ENCODE data around the gene TRIM9. TPM values are rescaled to one million over a fixed set of nuclear protein-coding genes. Genes with fewer than 3 reads are reported as not detected.
A peak's percentile ranks its signal among the peaks of the same experiment; 100 is the strongest.
"Not testable (repeated sequence)": the region's sequence is repeated elsewhere in the genome, so short reads cannot be mapped to it uniquely, and the experiment has no call there.

Gene TRIM9
- total RNA-seq, 2 experiments from 2014 or later = 1.7 to 2.3 TPM

DNA sequence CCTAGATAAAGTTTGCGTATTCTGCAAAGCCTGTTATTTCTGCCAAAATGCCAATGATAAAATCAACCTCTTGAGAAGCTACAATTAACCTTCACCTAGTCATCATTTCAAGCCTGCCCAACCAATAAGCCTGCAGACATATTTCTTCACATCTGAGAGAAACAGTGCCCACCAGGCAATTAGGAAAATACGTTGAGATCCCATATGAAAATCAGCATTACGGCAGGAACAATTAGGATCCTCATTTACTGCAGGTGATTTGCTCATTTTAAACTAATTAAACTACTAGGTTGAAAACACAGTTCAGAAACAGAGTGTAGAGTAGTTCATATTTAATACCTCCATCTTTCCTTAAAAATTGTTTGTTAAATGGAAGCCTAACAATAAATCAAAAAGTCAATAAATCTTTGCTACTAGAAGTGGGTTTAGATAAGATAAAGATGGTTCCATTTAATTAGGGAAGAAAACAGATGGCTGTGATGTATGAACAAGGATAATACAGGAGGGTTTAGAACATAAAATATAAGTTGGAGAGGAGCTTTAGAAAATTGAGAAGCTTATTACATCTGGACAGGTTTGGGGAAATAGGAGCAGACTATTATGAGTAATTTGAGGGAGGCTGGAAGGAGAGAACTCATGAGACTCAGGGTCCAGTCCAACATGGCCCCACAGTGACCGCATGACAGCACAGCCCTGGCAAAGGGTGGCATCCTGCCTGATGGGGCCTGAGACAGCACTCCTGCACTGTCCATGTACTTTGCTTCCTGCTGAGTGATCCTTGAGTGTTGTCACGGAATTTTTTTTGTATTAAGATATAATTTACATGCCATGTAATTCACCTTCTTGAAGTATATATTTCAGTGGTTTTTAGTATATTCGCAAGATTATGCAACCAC is 123.8 kb downstream of the TRIM9 start:
- POLR2A ChIA-PET = no interaction called here
- Mint-ChIP-seq H3K4me3 (no peak overlapping the region), H3K36me3 (no peaks in the 10 kb centered on the region), H3K27me3 (peaks cover 5% of the 10 kb centered on the region), H3K9me3 (no peaks in the 10 kb centered on the region), H3K4me1 (no peaks in the 10 kb centered on the region), H3K27ac (no peak overlapping the region)
- ATAC-seq (ENCODE audit: low read depth) = no peak
- no peak for DNase-seq

DNA sequence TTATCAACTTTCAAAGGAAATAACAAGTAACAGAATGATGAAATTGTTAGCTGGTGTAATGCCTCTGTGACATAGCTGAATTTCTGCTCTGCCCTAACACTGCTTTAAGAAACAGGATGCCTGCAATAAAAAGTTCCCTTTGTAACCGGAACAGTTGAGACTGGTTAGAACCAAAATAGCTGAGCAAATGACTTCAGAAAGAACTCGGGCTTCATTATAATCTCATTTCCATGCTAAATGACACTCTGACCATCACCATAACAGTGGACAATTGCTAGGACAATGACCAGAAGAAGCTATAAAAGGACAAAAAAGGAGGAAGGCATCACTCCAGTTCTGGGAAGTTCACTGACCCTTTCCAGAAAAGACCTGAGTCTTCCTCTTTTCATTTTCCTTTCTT is 127.1 kb downstream of the TRIM9 start:
- POLR2A ChIA-PET = no interaction called here
- DNase-seq (no peak), ATAC-seq (ENCODE audit: low read depth) (no peak)
- H3K9me3 Mint-ChIP-seq = no peaks in the 10 kb centered on the region
- H3K36me3 Mint-ChIP-seq = no peaks in the 10 kb centered on the region
- H3K27ac Mint-ChIP-seq = no peak overlapping the region
- H3K4me3 Mint-ChIP-seq = no peak overlapping the region
- no peaks in the 10 kb centered on the region for H3K4me1 Mint-ChIP-seq
- H3K27me3 Mint-ChIP-seq = peaks cover 5% of the 10 kb centered on the region

DNA sequence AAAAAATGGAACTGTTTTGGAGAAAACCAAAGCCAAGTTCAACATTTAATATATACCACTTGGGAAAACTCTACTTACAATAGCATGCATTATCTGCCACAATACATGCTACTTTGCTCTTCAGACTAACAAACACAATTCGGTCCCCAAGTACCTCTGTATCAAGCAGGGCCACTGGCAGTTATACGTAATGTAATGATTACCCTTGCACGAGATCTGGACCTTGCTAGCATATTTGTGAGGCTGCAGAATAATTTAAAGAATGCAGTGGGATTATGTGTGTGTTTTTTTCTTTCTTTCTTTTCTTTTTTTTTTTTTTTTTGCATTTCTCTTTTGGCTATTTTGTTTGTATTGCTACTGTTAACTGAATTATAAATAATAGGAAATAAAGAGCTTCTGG is 127.8 kb downstream of the TRIM9 start:
- no peaks in the 10 kb centered on the region for H3K4me1 Mint-ChIP-seq
- H3K27ac Mint-ChIP-seq = no peak overlapping the region
- no peaks in the 10 kb centered on the region for H3K9me3 Mint-ChIP-seq
- no peak for ATAC-seq (ENCODE audit: low read depth)
- no peak for DNase-seq
- POLR2A ChIA-PET = no interaction called here
- peaks cover 5% of the 10 kb centered on the region for H3K27me3 Mint-ChIP-seq
- no peak overlapping the region for H3K4me3 Mint-ChIP-seq
- H3K36me3 Mint-ChIP-seq = no peaks in the 10 kb centered on the region

DNA sequence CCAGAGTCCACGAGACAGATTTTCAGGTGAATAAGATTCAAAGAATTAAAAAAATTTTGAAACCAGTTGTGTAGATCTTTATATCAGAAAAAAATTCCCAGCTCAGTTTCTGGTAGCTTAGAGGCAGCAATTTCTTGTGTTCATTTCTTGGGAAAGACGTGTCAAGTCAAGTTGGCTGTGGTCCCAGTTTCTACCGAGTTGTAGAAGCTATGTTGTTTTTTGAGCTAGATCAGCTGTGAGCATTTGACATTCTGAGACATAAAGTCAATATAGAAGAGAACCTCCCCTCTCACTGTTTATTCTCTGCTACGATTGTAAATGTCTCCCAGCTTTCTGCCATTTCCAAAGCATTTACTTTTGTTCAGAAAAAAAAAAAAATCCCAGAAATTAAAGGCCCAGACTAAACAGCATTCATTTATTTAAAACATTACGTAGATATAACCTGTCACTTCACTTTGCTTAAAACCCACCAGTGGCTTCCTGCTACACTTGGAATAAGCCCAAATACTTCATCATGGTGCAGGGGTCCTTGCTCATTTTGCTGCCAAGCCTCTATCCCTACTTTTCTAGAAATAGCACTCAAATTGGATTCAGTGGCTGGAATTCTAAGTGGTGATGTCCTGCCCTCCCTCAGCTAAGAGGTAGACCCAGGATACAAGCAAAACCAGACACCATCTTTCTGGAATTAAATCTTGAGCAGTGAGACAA is 130.1 kb downstream of the TRIM9 start:
- H3K27ac Mint-ChIP-seq = no peak overlapping the region
- H3K36me3 Mint-ChIP-seq = no peaks in the 10 kb centered on the region
- DNase-seq = no peak
- ATAC-seq (ENCODE audit: low read depth) = no peak
- H3K4me1 Mint-ChIP-seq = no peaks in the 10 kb centered on the region
- H3K27me3 Mint-ChIP-seq = peaks cover 14% of the 10 kb centered on the region
- POLR2A ChIA-PET = no interaction called here
- H3K4me3 Mint-ChIP-seq = no peak overlapping the region
- H3K9me3 Mint-ChIP-seq = no peaks in the 10 kb centered on the region

DNA sequence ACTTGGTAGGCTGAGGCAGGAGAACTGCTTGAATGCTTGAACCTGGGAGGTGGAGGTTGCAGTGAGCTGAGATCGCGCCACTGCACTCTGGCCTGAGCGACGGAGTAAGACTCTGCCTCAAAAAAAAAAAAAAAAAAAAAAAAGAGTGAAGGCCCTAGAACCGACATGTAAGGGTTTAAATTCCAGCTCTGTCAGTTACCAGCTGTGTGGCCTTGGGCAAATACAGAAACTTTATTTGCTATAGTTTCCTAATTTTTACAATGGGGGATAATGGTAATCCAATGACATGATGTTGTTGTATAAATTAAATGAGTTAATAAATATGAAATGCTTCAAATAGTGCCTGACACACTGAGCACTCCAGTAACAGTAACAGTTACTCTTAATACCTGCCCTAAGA is 131.0 kb downstream of the TRIM9 start:
- POLR2A ChIA-PET = no interaction called here
- Mint-ChIP-seq H3K27me3 (peaks cover 14% of the 10 kb centered on the region), H3K4me3 (no peak overlapping the region), H3K4me1 (no peaks in the 10 kb centered on the region), H3K36me3 (no peaks in the 10 kb centered on the region), H3K9me3 (no peaks in the 10 kb centered on the region), H3K27ac (no peak overlapping the region)
- ATAC-seq (ENCODE audit: low read depth) = no peak
- DNase-seq = no peak

DNA sequence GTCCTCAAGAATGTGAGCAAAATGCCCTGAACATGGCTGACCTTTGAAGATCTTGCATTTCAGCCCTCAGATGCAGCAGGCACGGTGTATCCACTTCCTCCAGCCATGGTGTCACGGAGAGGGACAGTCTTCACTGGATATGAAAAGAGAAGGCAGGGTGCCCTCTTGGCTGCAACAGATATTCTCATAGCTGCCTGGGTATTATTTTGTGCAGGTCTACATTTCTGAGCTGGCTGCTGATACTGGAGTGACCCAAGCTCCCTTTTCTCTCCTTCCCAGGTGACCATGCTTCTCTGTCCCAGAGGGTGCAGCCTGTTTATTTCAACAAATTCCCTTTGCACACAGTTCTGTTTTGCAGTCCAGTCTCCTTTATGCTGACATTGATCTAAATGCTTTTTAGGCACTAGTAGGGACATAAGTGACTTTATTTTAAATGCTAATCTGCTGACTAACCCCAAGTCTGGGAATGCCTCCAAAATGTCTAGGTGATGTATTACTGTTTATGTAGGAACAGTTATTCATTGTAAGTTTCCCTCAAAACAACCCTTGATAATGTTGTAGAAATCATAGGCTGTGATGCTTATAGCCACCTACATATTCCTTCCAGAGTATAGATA is 133.2 kb downstream of the TRIM9 start:
- DNase-seq (no peak), ATAC-seq (ENCODE audit: low read depth) (no peak)
- H3K36me3 Mint-ChIP-seq = no peaks in the 10 kb centered on the region
- no peak overlapping the region for H3K4me3 Mint-ChIP-seq
- H3K9me3 Mint-ChIP-seq = no peaks in the 10 kb centered on the region
- no peaks in the 10 kb centered on the region for H3K4me1 Mint-ChIP-seq
- no peak overlapping the region for H3K27ac Mint-ChIP-seq
- H3K27me3 Mint-ChIP-seq = peaks cover 9% of the 10 kb centered on the region
- POLR2A ChIA-PET = no interaction called here

DNA sequence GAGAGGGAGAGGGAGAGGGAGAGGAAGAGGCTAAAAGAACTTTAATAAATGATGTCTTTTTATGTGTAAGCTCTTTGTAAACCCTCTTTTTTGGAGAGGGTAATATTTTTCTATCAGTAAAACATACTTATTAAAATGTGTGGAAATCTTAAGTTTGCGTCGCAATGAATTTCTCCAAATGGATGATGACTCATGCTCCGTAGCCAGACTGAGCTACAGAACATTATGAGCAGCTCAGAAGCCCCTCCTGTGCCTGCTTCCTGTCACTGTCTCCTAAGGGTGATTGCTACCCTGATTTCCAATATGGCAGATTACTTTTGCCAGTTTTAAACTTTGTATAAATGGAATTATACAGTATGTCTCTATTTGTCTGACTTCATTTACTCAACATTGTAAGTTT is 137.6 kb downstream of the TRIM9 start:
- Mint-ChIP-seq H3K9me3 (no peaks in the 10 kb centered on the region), H3K4me1 (peaks cover 4% of the 10 kb centered on the region), H3K27me3 (peaks cover 17% of the 10 kb centered on the region), H3K4me3 (no peak overlapping the region), H3K27ac (no peak overlapping the region), H3K36me3 (no peaks in the 10 kb centered on the region)
- DNase-seq (no peak), ATAC-seq (ENCODE audit: low read depth) (no peak)
- POLR2A ChIA-PET = no interaction called here

DNA sequence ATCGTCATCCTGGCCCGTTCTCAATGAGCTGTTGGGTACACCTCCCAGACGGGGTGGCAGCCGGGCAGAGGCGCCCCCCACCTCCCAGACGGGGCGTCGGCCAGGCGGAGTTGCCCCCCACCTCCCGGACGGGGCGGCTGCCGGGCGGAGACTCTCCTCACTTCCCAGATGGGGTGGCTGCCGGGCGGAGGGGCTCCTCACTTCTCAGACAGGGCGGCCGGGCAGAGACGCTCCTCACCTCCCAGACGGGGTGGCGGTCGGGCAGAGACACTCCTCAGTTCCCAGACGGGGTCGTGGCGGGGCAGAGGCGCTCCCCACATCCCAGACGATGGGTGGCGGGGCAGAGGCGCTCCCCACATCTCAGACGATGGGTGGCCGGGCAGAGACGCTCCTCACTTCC is 138.5 kb downstream of the TRIM9 start:
- DNase-seq; ATAC-seq (ENCODE audit: low read depth); H3K4me3 Mint-ChIP-seq; H3K36me3 Mint-ChIP-seq; H3K27ac Mint-ChIP-seq; H3K9me3 Mint-ChIP-seq; POLR2A ChIA-PET; H3K4me1 Mint-ChIP-seq: not testable (repeated sequence)
- H3K27me3 Mint-ChIP-seq = peaks cover 11% of the 10 kb centered on the region

DNA sequence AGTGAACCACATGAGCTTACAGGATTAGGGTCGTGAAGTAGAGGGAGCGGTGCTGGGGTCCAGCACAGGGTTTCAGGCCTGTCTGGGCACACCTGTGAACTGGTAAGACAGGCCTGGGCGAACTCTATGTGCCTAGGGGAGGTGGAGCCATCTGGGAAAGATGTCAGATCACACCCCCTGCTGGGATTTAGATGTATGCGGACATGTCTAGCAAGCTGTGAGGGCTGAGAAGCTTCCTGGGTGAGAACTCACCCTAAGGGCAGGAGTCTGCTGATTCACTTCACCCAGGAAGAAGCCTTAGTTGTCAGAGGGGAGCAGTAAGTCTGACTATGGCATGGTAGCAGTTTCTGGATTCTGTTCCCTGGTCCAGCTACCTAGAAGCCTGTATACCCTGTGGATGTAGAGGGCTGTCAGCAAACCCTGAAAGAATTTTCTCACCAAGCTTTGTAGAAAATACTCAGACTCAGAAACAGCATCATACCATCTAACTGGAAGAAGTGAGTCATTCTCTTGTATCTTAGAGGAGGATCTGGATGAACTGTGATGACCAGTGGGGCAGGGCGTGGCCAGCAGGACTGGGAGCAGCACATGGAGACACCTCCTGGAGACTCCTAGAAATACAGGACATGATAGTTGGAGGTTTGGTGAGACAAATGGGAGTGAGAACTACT is 139.4 kb downstream of the TRIM9 start:
- H3K27ac Mint-ChIP-seq = no peak overlapping the region
- no peak for ATAC-seq (ENCODE audit: low read depth)

DNA sequence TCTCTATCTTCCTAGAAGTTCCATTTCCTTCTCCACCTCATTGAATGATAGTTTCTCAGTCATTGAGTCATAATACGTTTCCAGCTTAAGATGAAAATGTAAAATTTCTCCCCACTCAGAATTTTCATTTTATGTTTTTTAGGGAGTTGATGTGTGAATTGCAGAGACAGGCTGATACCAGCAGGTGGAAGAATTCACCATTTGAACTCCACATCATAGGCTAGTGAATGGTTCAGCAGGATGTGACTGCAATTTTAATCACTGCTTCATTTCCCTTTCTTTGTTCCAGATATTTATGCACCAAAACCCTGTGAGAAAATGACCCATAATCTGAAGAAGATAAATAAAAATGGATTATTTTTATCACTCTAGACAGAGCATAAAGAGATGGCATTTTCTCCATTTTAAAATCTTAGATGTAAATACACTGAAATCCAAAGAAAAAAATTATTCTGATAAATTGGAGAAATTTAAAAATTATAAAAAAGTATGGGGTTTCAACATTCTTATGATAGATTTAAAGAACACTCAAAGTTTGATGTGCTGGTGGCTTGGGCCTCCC is 140.0 kb downstream of the TRIM9 start:
- Mint-ChIP-seq H3K36me3 (no peaks in the 10 kb centered on the region), H3K27ac (no peak overlapping the region), H3K4me3 (no peak overlapping the region), H3K9me3 (no peaks in the 10 kb centered on the region), H3K4me1 (peaks cover 4% of the 10 kb centered on the region), H3K27me3 (peaks cover 8% of the 10 kb centered on the region)
- DNase-seq = no peak
- peak; percentile 45 for ATAC-seq (ENCODE audit: low read depth)
- POLR2A ChIA-PET = no interaction called here

More for the DNA sequence above, 139.4 kb downstream of the TRIM9 start:
- POLR2A ChIA-PET = no interaction called here
- H3K27me3 Mint-ChIP-seq = peaks cover 8% of the 10 kb centered on the region
- no peaks in the 10 kb centered on the region for H3K36me3 Mint-ChIP-seq
- H3K4me1 Mint-ChIP-seq = peaks cover 4% of the 10 kb centered on the region
- no peaks in the 10 kb centered on the region for H3K9me3 Mint-ChIP-seq
- H3K4me3 Mint-ChIP-seq = no peak overlapping the region
- DNase-seq = no peak

DNA sequence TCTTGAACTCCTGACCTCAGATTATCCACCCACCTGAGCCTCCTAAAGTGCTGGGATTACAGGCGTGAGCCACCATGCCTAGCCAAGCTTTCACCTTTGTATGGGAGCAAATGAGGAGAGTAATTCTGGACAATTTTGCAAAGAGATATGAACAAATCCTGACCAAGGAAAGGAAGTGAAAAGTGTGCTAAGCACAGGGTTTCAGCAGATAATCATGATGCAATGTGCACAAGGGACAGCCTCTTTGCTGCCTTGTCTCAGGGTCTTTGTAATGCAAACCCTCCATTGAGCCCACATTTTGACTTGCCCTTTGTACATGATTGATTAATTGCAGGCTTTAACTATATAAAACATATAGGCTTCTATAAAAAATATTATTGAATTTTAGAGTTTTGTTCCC is 141.4 kb downstream of the TRIM9 start:
- peaks cover 8% of the 10 kb centered on the region for H3K27me3 Mint-ChIP-seq
- no peaks in the 10 kb centered on the region for H3K36me3 Mint-ChIP-seq
- no peak overlapping the region for H3K27ac Mint-ChIP-seq
- H3K9me3 Mint-ChIP-seq = no peaks in the 10 kb centered on the region
- ATAC-seq (ENCODE audit: low read depth) (no peak), DNase-seq (no peak)
- H3K4me3 Mint-ChIP-seq = no peak overlapping the region
- H3K4me1 Mint-ChIP-seq = peaks cover 4% of the 10 kb centered on the region
- POLR2A ChIA-PET = no interaction called here

DNA sequence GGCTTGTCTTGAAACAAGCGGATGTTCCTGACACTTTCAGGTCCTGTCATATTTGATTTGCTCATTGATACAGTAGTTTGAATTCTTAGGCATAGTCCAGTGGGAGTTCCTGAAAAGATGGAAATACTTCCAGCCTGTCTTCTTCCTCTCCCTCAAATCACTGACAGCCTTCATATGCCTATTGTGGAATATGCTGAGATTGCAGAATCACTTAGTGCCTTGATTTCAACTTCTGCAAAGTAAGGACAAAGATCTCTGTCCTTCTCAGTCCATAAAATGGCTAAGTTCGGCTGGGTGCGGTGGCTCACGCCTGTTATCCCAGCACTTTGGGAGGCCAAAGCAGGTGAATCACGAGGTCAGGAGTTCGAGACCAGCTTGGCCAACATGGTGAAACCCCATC is 143.9 kb downstream of the TRIM9 start:
- POLR2A ChIA-PET = no interaction called here
- Mint-ChIP-seq H3K4me3 (no peak overlapping the region), H3K27me3 (peaks cover 8% of the 10 kb centered on the region), H3K9me3 (no peaks in the 10 kb centered on the region), H3K27ac (no peak overlapping the region), H3K36me3 (no peaks in the 10 kb centered on the region), H3K4me1 (peaks cover 4% of the 10 kb centered on the region)
- no peak for DNase-seq
- ATAC-seq (ENCODE audit: low read depth) = no peak

DNA sequence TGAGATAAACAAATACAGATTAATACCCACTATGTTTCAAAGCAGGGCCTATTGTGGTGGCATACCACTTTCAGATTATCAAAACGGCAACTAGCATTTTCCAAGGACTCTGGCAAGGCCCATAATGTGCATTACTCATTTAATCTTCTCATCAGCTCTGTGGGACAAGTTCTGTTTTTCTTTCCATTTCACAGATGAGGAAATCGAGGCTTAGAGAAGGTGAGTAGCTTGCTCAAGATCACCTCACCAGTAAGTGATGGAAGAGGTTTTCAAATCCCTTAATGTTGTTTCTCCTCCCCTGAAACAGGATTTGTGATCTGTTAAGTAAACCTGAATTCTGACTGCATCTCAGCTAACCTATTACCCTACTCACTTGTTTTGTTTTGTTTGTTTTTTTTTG is 146.7 kb downstream of the TRIM9 start:
- Mint-ChIP-seq H3K9me3 (no peaks in the 10 kb centered on the region), H3K27me3 (peaks cover 15% of the 10 kb centered on the region), H3K36me3 (no peaks in the 10 kb centered on the region), H3K4me3 (no peak overlapping the region), H3K4me1 (peaks cover 8% of the 10 kb centered on the region), H3K27ac (no peak overlapping the region)
- POLR2A ChIA-PET = no interaction called here
- no peak for DNase-seq
- no peak for ATAC-seq (ENCODE audit: low read depth)

Measured in activated naive CD8-positive, alpha-beta T cell treated with anti-CD3 and anti-CD28 coated beads, Interleukin-2, amount 10 ng/mL, durations not matched to agents 7 days and 5 days (primary cell).